ENCODE measurements around the gene FNIP1. TPM values are rescaled to one million over a fixed set of nuclear protein-coding genes. Genes with fewer than 3 reads are reported as not detected.
"Not testable (repeated sequence)": the region's sequence is repeated elsewhere in the genome, so short reads cannot be mapped to it uniquely, and the experiment has no call there.

Gene FNIP1
- total RNA-seq, 5 donors from 2014 or later (not counting 1 experiment from before 2014, with no cell fraction given) = 26.7 to 32.7 (median 27.7) TPM

GRCh38 chr5:131607418-131607817, 189.4 kb downstream of the FNIP1 start:
- H3K36me3 Mint-ChIP-seq = peaks cover 4% of the 10 kb centered on the region

GRCh38 chr5:131605086-131605485, 191.7 kb downstream of the FNIP1 start:
- peaks cover 8 to 15% of the 10 kb centered on the region in 2 experiments for H3K4me1 ChIP-seq (ENCODE audit: control insufficient read depth in 1 of 2, extremely low read depth in 1 of 2, insufficient read depth in 2 of 2, low read length in 2 of 2)
- H3K4me1 Mint-ChIP-seq = peaks cover 53 to 56% (median 55%) of the 10 kb centered on the region in 3 donors
- H3K9me3 Mint-ChIP-seq = no peaks in the 10 kb centered on the region
- no peak overlapping the region for H3K4me3 Mint-ChIP-seq
- CTCF ChIA-PET = interaction anchor here in 1 of 2 donors (1.0 kb wide), 1 partner anchor 10 kb away, joined by 3 read pairs; no protein-coding TSS in a partner anchor
- H3K27me3 Mint-ChIP-seq = no peaks in the 10 kb centered on the region
- H3K36me3 Mint-ChIP-seq = peaks cover 15% of the 10 kb centered on the region
- no peak for ATAC-seq (replicated peaks in 1 of 4)
- H3K36me3 ChIP-seq (ENCODE audit: control insufficient read depth in 2 of 2, extremely low read depth in 1 of 2, insufficient read depth in 1 of 2, low read length in 1 of 2) = peaks cover 0 to 3% of the 10 kb centered on the region in 2 donors
- POLR2A ChIA-PET = no interaction called here
- H3K27me3 ChIP-seq (replicated peaks in 1 of 2; ENCODE audit: control insufficient read depth in 2 of 2, extremely low read depth in 1 of 2, insufficient read depth in 2 of 2, low read length in 1 of 2) = no peaks in the 10 kb centered on the region
- DNase-seq = no peak
- no peak overlapping the region for H3K27ac ChIP-seq (ENCODE audit: low read length)
- no peaks in the 10 kb centered on the region for H3K9me3 ChIP-seq
- peak overlapping the region; percentile 4 to 17 for H3K27ac Mint-ChIP-seq
- WGBS (ENCODE audit: insufficient coverage) = no CpG with 5 or more reads among the region's 2 CpGs
- no peak overlapping the region for H3K4me3 ChIP-seq (ENCODE audit: control insufficient read depth in 1 of 2, extremely low read depth in 1 of 2, low read length in 1 of 2)

More at GRCh38 chr5:131607418-131607817, 189.4 kb downstream of the FNIP1 start:
- Histone ChIP-seq H3K4me3 (ENCODE audit: control insufficient read depth in 1 of 2, extremely low read depth in 1 of 2, low read length in 1 of 2) (no peak overlapping the region), H3K27me3 (replicated peaks in 1 of 2; ENCODE audit: control insufficient read depth in 2 of 2, extremely low read depth in 1 of 2, insufficient read depth in 2 of 2, low read length in 1 of 2) (no peaks in the 10 kb centered on the region), H3K4me1 (ENCODE audit: control insufficient read depth in 1 of 2, extremely low read depth in 1 of 2, insufficient read depth in 2 of 2, low read length in 2 of 2) (peaks cover 8 to 15% of the 10 kb centered on the region in 2 experiments), H3K36me3 (ENCODE audit: control insufficient read depth in 2 of 2, extremely low read depth in 1 of 2, insufficient read depth in 1 of 2, low read length in 1 of 2) (peaks cover 0 to 3% of the 10 kb centered on the region in 2 donors), H3K27ac (ENCODE audit: low read length) (no peak overlapping the region), H3K9me3 (no peaks in the 10 kb centered on the region)
- H3K27me3 Mint-ChIP-seq = no peaks in the 10 kb centered on the region
- H3K27ac Mint-ChIP-seq = no peak overlapping the region
- no peak for ATAC-seq (replicated peaks in 1 of 4)
- DNase-seq = no peak
- no peak overlapping the region for H3K4me3 Mint-ChIP-seq
- ChIA-PET POLR2A (no interaction called here), CTCF (no interaction called here)
- H3K4me1 Mint-ChIP-seq = peaks cover 60 to 66% (median 61%) of the 10 kb centered on the region in 3 donors
- no peaks in the 10 kb centered on the region for H3K9me3 Mint-ChIP-seq
- 86% methylated on average over 1 of the region's 4 CpGs for WGBS (ENCODE audit: insufficient coverage)

GRCh38 chr5:131595088-131596033, 201.5 kb downstream of the FNIP1 start:
- peak in 6 of 35 experiments; percentile 3 to 60 (median 8) for DNase-seq
- Histone ChIP-seq H3K27me3 (replicated peaks in 1 of 2; ENCODE audit: control insufficient read depth in 2 of 2, extremely low read depth in 1 of 2, insufficient read depth in 2 of 2, low read length in 1 of 2) (no peaks in the 10 kb centered on the region), H3K27ac (ENCODE audit: low read length) (peak overlapping the region; percentile 60), H3K4me1 (ENCODE audit: control insufficient read depth in 1 of 2, extremely low read depth in 1 of 2, insufficient read depth in 2 of 2, low read length in 2 of 2) (peaks cover 22% of the 10 kb centered on the region in 2 experiments), H3K4me3 (ENCODE audit: control insufficient read depth in 1 of 2, extremely low read depth in 1 of 2, low read length in 1 of 2) (no peak overlapping the region), H3K36me3 (ENCODE audit: control insufficient read depth in 2 of 2, extremely low read depth in 1 of 2, insufficient read depth in 1 of 2, low read length in 1 of 2) (peaks cover 4 to 8% of the 10 kb centered on the region in 2 donors), H3K9me3 (no peaks in the 10 kb centered on the region)
- Mint-ChIP-seq H3K36me3 (peaks cover 15% of the 10 kb centered on the region), H3K4me3 (peak overlapping the region; percentile 35 to 56 (median 45)), H3K27me3 (no peaks in the 10 kb centered on the region), H3K9me3 (no peaks in the 10 kb centered on the region), H3K4me1 (peaks cover 65 to 70% (median 66%) of the 10 kb centered on the region in 3 donors), H3K27ac (peak overlapping the region; percentile 80 to 90)
- POLR2A ChIA-PET = interaction anchor here in 1 of 2 donors (0.5 to 0.7 kb wide), 2 partner anchors 19 to 36 kb away, joined by 3 to 4 read pairs; no protein-coding TSS in a partner anchor
- no CpG with 5 or more reads among the region's 8 CpGs for WGBS (ENCODE audit: insufficient coverage)
- ATAC-seq (replicated peaks in 1 of 4) = peak; percentile 82 to 96 (median 89)
- CTCF ChIA-PET = interaction anchor here in 1 of 2 donors (0.7 to 1.0 kb wide), 5 partner anchors 8 to 463 kb away, joined by 3 to 7 read pairs (median 3); no protein-coding TSS in a partner anchor

GRCh38 chr5:131593921-131594320, 202.9 kb downstream of the FNIP1 start:
- ChIA-PET POLR2A (interaction anchor here in 1 of 2 donors (0.6 kb wide), 1 partner anchor 33 kb away, joined by 3 read pairs; no protein-coding TSS in a partner anchor), CTCF (interaction anchor here in 1 of 2 donors (0.5 kb wide), 1 partner anchor 647 kb away, joined by 3 read pairs; no protein-coding TSS in a partner anchor)
- H3K9me3 Mint-ChIP-seq = no peaks in the 10 kb centered on the region
- H3K9me3 ChIP-seq = no peaks in the 10 kb centered on the region
- no peaks in the 10 kb centered on the region for H3K27me3 ChIP-seq (replicated peaks in 1 of 2; ENCODE audit: control insufficient read depth in 2 of 2, extremely low read depth in 1 of 2, insufficient read depth in 2 of 2, low read length in 1 of 2)
- H3K4me3 ChIP-seq (ENCODE audit: control insufficient read depth in 1 of 2, extremely low read depth in 1 of 2, low read length in 1 of 2) = no peak overlapping the region
- H3K4me1 ChIP-seq (ENCODE audit: control insufficient read depth in 1 of 2, extremely low read depth in 1 of 2, insufficient read depth in 2 of 2, low read length in 2 of 2) = peaks cover 22 to 27% of the 10 kb centered on the region in 2 experiments
- no peak for ATAC-seq (replicated peaks in 1 of 4)
- peaks cover 67 to 75% (median 74%) of the 10 kb centered on the region in 3 donors for H3K4me1 Mint-ChIP-seq
- H3K27ac Mint-ChIP-seq = peak overlapping the region; percentile 80 to 90
- peak overlapping the region; percentile 22 for H3K27ac ChIP-seq (ENCODE audit: low read length)
- no peak overlapping the region for H3K4me3 Mint-ChIP-seq
- no peak for DNase-seq
- H3K36me3 ChIP-seq (ENCODE audit: control insufficient read depth in 2 of 2, extremely low read depth in 1 of 2, insufficient read depth in 1 of 2, low read length in 1 of 2) = peaks cover 0 to 3% of the 10 kb centered on the region in 2 donors
- H3K36me3 Mint-ChIP-seq = peaks cover 11% of the 10 kb centered on the region
- H3K27me3 Mint-ChIP-seq = no peaks in the 10 kb centered on the region
- WGBS (ENCODE audit: insufficient coverage) = 100% methylated on average over 1 of the region's 2 CpGs

- ATAC-seq (replicated peaks in 1 of 4); CTCF ChIA-PET; H3K4me3 Mint-ChIP-seq; H3K4me3 ChIP-seq (ENCODE audit: control insufficient read depth in 1 of 2, extremely low read depth in 1 of 2, low read length in 1 of 2); H3K27me3 ChIP-seq (replicated peaks in 1 of 2; ENCODE audit: control insufficient read depth in 2 of 2, extremely low read depth in 1 of 2, insufficient read depth in 2 of 2, low read length in 1 of 2); H3K9me3 ChIP-seq; POLR2A ChIA-PET; H3K9me3 Mint-ChIP-seq; H3K27ac ChIP-seq (ENCODE audit: low read length); H3K36me3 ChIP-seq (ENCODE audit: control insufficient read depth in 2 of 2, extremely low read depth in 1 of 2, insufficient read depth in 1 of 2, low read length in 1 of 2); H3K36me3 Mint-ChIP-seq; H3K27me3 Mint-ChIP-seq; DNase-seq: not testable (repeated sequence)
- 94% methylated on average over 2 of the region's 2 CpGs for WGBS (ENCODE audit: insufficient coverage)
- peaks cover 62 to 72% (median 71%) of the 10 kb centered on the region in 3 donors for H3K4me1 Mint-ChIP-seq
- H3K4me1 ChIP-seq (ENCODE audit: control insufficient read depth in 1 of 2, extremely low read depth in 1 of 2, insufficient read depth in 2 of 2, low read length in 2 of 2) = peaks cover 22 to 25% of the 10 kb centered on the region in 2 experiments
- H3K27ac Mint-ChIP-seq = peak overlapping the region; percentile 44 to 63
Measured at GRCh38 chr5:131593436-131593835, 203.4 kb downstream of the FNIP1 start.

Measured in T-cell (primary cell).